ENCODE data around the gene MR1. TPM values are rescaled to one million over a fixed set of nuclear protein-coding genes. Genes with fewer than 3 reads are reported as not detected.

MR1 gene
- total RNA-seq, 4 donors from 2014 or later: 4.0 to 9.7 (median 6.0) TPM

GRCh38 chr1:181091309-181092040, 57.7 kb downstream of the MR1 start:
- TF ChIP-seq POLR2A (IDR thresholded peaks at IDR 0.05): no peak
- peak overlapping the region; percentile 80 to 95 (median 88) for H3K4me3 ChIP-seq
- peak overlapping the region in 3 of 4 donors; percentile 92 to 99 (median 94) for H3K27ac ChIP-seq
- peaks cover 0 to 30% (median 12%) of the 10 kb centered on the region in 4 donors for H3K4me1 ChIP-seq
- no peak for DNase-seq
- H3K9me3 ChIP-seq: no peaks in the 10 kb centered on the region
- H3K36me3 ChIP-seq: no peaks in the 10 kb centered on the region
- H3K27me3 ChIP-seq: no peaks in the 10 kb centered on the region

- no peaks in the 10 kb centered on the region for H3K27me3 ChIP-seq
- no peak overlapping the region for H3K27ac ChIP-seq
- H3K9me3 ChIP-seq: no peaks in the 10 kb centered on the region
- H3K36me3 ChIP-seq: no peaks in the 10 kb centered on the region
- no peak for TF ChIP-seq POLR2A (IDR thresholded peaks at IDR 0.05)
- TF ChIP-seq CTCF (IDR thresholded peaks at IDR 0.05): no peak
- H3K4me1 ChIP-seq: peaks cover 0 to 30% (median 11%) of the 10 kb centered on the region in 4 donors
- no peak for DNase-seq
- peak overlapping the region in 1 of 4 donors; percentile 80 for H3K4me3 ChIP-seq
Measured at GRCh38 chr1:181092056-181092455, 58.3 kb downstream of the MR1 start.

DNA sequence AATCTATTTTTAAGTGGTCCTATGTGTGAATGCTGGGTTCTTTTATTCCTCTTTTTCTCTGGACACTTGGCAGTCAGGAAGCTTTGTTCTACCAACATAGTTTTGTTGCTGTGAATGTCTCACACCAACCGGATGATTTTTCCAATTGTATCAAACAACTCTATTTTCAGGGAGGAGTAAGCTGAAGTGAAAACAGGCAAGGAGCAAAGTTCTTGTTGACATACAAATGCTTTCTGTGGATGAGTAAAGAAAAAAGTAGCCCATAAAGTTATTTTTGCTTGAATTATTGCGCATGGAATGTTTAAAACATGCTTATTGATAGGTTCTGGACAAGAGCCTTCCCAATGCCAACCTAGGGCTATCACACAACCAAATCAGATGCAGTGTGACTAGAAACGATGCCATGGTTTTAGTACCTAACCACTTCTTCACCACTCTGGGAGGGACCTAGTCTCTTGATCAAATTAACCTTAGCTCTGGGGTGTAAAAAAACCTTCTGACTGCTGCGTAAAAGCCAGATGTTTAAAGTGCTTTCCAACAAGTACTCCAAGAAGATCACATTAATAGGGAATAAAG, 59.2 kb downstream of the MR1 start:
- H3K9me3 ChIP-seq: no peaks in the 10 kb centered on the region
- H3K4me1 ChIP-seq: peaks cover 0 to 30% (median 10%) of the 10 kb centered on the region in 4 donors
- no peaks in the 10 kb centered on the region for H3K27me3 ChIP-seq
- H3K36me3 ChIP-seq: no peaks in the 10 kb centered on the region
- no peak for DNase-seq
- H3K27ac ChIP-seq: peak overlapping the region in 2 of 4 donors; percentile 9 to 59
- no peak for TF ChIP-seq POLR2A (IDR thresholded peaks at IDR 0.05)
- no peak for TF ChIP-seq CTCF (IDR thresholded peaks at IDR 0.05)
- H3K4me3 ChIP-seq: no peak overlapping the region

DNA sequence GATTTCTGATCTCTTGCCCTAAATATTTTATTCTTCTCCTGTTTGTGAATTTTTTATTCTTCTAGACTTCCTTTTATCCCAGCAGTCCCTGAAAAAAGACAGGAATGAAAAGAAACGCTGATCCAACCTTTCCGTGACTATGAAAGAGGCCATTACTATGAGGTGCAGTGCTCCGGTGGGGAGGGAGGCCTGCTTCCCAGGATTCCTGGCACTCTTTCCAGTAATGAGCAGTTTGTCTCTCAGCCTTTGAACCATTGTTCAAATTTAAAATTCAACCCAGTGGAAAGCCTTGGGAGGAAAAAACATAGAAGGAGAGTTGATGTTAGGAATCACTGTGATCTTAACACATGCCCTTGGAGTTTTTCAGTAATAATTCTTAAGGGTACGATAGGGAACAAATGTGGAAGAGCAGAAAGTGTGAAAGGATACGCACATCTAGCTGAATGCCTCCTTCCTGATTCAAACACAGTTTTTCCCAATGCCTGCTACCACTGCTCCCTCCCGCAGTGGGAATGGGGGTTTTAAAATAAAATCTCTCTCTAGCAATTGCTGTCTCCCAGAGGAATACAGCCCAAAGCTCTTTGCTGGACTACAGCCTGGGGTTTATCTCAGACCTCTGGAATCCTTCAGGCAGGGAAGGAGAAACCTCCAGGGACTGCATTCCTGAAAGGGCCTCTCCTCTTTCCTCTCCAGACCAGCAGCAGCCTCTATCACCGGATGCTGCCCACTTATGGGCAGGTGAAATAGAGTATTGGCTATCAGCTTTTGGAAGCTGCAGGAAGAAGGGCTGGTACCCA, 60.8 kb downstream of the MR1 start:
- DNase-seq: no peak

GRCh38 chr1:181095260-181095659, 61.5 kb downstream of the MR1 start:
- Histone ChIP-seq H3K27ac (peak overlapping the region in 2 of 4 donors; percentile 26 to 57), H3K4me3 (no peak overlapping the region), H3K4me1 (peaks cover 0 to 30% (median 10%) of the 10 kb centered on the region in 4 donors), H3K36me3 (no peaks in the 10 kb centered on the region), H3K9me3 (no peaks in the 10 kb centered on the region), H3K27me3 (no peaks in the 10 kb centered on the region)
- TF ChIP-seq POLR2A (IDR thresholded peaks at IDR 0.05) (no peak), CTCF (IDR thresholded peaks at IDR 0.05) (no peak)
- no peak for DNase-seq

More for the DNA sequence above, 60.8 kb downstream of the MR1 start:
- Histone ChIP-seq H3K27ac (peak overlapping the region in 1 of 4 donors; percentile 57), H3K4me3 (no peak overlapping the region), H3K4me1 (peaks cover 0 to 30% (median 10%) of the 10 kb centered on the region in 4 donors), H3K36me3 (no peaks in the 10 kb centered on the region), H3K9me3 (no peaks in the 10 kb centered on the region), H3K27me3 (no peaks in the 10 kb centered on the region)
- TF ChIP-seq CTCF (IDR thresholded peaks at IDR 0.05) (no peak), POLR2A (IDR thresholded peaks at IDR 0.05) (no peak)

Measured in Peyer's patch (tissue), 4 donors.